Raji (cell line): ENCODE results near the gene DISP2.
A peak's percentile ranks its signal among the peaks of the same experiment; 100 is the strongest.

ENCODE experiments used
- POLR2A ChIP-seq: IDR thresholded peaks from 2 replicates; pipeline ENCODE4 v1.6.1; 2011; ENCODE audit warnings: low read depth, low read length, control low read depth; ENCODE audit not compliant: insufficient read depth

DISP2 gene

GRCh38 chr15:40345867-40346578 is 12.0 kb upstream of the DISP2 start:
- no peak for TF ChIP-seq POLR2A

- no peak for TF ChIP-seq POLR2A
These were observed 11.2 kb upstream of the DISP2 start for GRCh38 chr15:40346579-40347558.

GRCh38 chr15:40347559-40348473 is 10.2 kb upstream of the DISP2 start:
- TF ChIP-seq POLR2A = no peak

- no peak for TF ChIP-seq POLR2A
These were observed 9.5 kb upstream of the DISP2 start for GRCh38 chr15:40348474-40348870.

- no peak for TF ChIP-seq POLR2A
These were observed 8.9 kb upstream of the DISP2 start for GRCh38 chr15:40349163-40349562.

GRCh38 chr15:40352281-40352901 is 5.6 kb upstream of the DISP2 start:
- no peak for TF ChIP-seq POLR2A

- no peak for TF ChIP-seq POLR2A
These were observed 4.3 kb upstream of the DISP2 start for GRCh38 chr15:40353697-40354096.

- TF ChIP-seq POLR2A = no peak
These were observed 3.4 kb upstream of the DISP2 start for GRCh38 chr15:40354408-40355171.

GRCh38 chr15:40355976-40356585 is 1.9 kb upstream of the DISP2 start:
- TF ChIP-seq POLR2A = no peak

GRCh38 chr15:40357246-40357645 is 773 bp upstream of the DISP2 start:
- TF ChIP-seq POLR2A = no peak

- TF ChIP-seq POLR2A = peak; percentile 69
These were observed 693 bp downstream of the DISP2 start for GRCh38 chr15:40358471-40359353.

GRCh38 chr15:40360015-40360414 is 2.0 kb downstream of the DISP2 start:
- no peak for TF ChIP-seq POLR2A
